ENCODE data around the gene DIP2C.

Gene DIP2C

GRCh38 chr10:639751-640672, 49.5 kb downstream of the DIP2C start:
- in situ Hi-C loops (cut with MboI; ENCODE audit: low pct_unique_long_range_greater_than_20kb, low sequenced_read_pairs, unreplicated experiment) = no loop called here
- DNase-seq (ENCODE audit: low spot score) = no peak
- no peak for TF ChIP-seq CTCF (IDR thresholded peaks at IDR 0.05; ENCODE audit: extremely low read depth, insufficient read depth, missing control alignments)

GRCh38 chr10:639001-639750, 50.3 kb downstream of the DIP2C start:
- no peak for DNase-seq (ENCODE audit: low spot score)
- TF ChIP-seq CTCF (IDR thresholded peaks at IDR 0.05; ENCODE audit: extremely low read depth, insufficient read depth, missing control alignments) = no peak
- in situ Hi-C loops (cut with MboI; ENCODE audit: low pct_unique_long_range_greater_than_20kb, low sequenced_read_pairs, unreplicated experiment) = no loop called here

GRCh38 chr10:637771-638195, 51.7 kb downstream of the DIP2C start:
- in situ Hi-C loops (cut with MboI; ENCODE audit: low pct_unique_long_range_greater_than_20kb, low sequenced_read_pairs, unreplicated experiment) = no loop called here
- TF ChIP-seq CTCF (IDR thresholded peaks at IDR 0.05; ENCODE audit: extremely low read depth, insufficient read depth, missing control alignments) = no peak

DNA sequence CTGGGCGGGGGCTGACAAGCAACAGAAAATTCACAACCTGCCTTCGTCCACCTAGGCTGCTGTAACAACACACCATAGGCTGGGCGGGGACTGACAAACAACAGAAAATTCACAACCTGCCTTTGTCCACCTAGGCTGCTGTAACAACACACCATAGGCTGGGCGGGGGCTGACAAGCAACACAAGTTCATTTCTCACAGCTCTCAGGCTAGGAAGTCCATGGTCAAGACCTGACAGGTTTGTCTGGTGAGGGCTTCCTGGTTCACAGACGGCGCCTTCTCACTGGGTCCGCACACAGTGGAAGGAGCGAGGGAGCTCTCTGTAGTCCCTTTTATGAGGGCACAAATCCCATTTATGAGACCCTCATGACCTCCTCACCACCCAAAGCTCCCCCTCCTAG, 52.2 kb downstream of the DIP2C start:
- DNase-seq (ENCODE audit: low spot score) = no peak
- in situ Hi-C loops (cut with MboI; ENCODE audit: low pct_unique_long_range_greater_than_20kb, low sequenced_read_pairs, unreplicated experiment) = no loop called here
- no peak for TF ChIP-seq CTCF (IDR thresholded peaks at IDR 0.05; ENCODE audit: extremely low read depth, insufficient read depth, missing control alignments)

More at GRCh38 chr10:637771-638195, 51.7 kb downstream of the DIP2C start:
- DNase-seq (ENCODE audit: low spot score) = no peak

DNA sequence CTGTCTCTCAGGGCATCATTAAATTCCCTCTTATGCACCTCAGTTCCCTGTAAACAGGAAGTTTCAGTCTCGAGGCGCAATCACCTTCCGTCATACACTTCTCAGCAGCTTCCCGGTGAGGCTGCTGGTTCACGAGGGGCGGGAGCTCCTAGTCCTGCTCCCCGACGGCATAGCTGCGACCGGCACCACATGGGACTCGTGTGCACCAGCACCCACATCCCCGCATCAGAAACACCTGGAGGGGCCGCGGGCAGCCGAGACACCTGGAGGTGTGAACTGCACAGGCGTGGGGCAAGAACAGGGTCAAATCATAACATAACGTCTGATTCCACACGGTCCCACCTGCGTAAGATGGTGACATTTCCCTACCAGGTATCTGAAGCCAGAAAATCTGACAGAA, 52.7 kb downstream of the DIP2C start:
- DNase-seq (ENCODE audit: low spot score) = no peak
- in situ Hi-C loops (cut with MboI; ENCODE audit: low pct_unique_long_range_greater_than_20kb, low sequenced_read_pairs, unreplicated experiment) = no loop called here
- no peak for TF ChIP-seq CTCF (IDR thresholded peaks at IDR 0.05; ENCODE audit: extremely low read depth, insufficient read depth, missing control alignments)

GRCh38 chr10:636016-636730, 53.3 kb downstream of the DIP2C start:
- no peak for DNase-seq (ENCODE audit: low spot score)
- no peak for TF ChIP-seq CTCF (IDR thresholded peaks at IDR 0.05; ENCODE audit: extremely low read depth, insufficient read depth, missing control alignments)
- in situ Hi-C loops (cut with MboI; ENCODE audit: low pct_unique_long_range_greater_than_20kb, low sequenced_read_pairs, unreplicated experiment) = no loop called here
